ENCODE data around the gene MKRN1.

DNA sequence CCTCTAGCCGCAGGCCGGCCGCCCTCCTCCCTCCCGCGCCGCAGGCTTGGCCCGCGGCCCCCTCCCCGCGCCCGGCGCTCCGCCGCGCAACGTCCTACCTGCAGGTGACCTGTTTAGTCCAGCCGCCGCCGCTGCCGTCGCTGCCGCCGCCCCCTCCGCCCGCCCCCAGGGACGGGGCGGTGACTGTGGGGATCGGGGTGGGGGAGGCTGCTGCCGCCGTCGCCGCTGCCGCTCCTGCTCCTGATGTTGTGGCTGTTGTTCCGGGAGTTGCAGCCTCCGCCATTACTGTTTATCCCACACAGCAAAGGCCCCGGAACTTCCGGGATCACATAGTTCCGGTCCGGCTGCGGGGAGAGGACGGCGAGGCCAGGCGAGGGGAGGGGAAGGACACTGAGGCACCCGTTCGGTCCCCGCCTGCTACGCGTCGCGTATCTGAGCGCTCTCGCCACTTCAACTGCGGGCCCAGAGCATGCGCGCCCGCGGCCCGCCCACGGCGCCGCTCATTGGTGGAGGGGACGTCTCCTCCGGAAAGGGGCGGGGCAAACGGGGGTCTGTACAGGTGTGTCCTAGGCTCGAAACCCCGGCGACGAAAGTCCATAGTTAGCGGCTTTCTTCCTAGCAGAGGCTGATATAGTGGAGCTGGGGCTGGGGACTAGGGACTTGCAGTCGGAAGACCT lies at the start of gene MKRN1:
- TF ChIP-seq, protein P1, sequence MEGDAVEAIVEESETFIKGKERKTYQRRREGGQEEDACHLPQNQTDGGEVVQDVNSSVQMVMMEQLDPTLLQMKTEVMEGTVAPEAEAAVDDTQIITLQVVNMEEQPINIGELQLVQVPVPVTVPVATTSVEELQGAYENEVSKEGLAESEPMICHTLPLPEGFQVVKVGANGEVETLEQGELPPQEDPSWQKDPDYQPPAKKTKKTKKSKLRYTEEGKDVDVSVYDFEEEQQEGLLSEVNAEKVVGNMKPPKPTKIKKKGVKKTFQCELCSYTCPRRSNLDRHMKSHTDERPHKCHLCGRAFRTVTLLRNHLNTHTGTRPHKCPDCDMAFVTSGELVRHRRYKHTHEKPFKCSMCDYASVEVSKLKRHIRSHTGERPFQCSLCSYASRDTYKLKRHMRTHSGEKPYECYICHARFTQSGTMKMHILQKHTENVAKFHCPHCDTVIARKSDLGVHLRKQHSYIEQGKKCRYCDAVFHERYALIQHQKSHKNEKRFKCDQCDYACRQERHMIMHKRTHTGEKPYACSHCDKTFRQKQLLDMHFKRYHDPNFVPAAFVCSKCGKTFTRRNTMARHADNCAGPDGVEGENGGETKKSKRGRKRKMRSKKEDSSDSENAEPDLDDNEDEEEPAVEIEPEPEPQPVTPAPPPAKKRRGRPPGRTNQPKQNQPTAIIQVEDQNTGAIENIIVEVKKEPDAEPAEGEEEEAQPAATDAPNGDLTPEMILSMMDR (IDR thresholded peaks at IDR 0.05; ENCODE audit: low read depth, low read length, missing input control): no peak
- TF ChIP-seq RAD21 (IDR thresholded peaks at IDR 0.05) (peak in 1 of 2 donors; percentile 35), SP1 (IDR thresholded peaks at IDR 0.05) (peak; percentile 73), JUND (IDR thresholded peaks at IDR 0.05) (no peak)
- TF ChIP-seq, protein P2, sequence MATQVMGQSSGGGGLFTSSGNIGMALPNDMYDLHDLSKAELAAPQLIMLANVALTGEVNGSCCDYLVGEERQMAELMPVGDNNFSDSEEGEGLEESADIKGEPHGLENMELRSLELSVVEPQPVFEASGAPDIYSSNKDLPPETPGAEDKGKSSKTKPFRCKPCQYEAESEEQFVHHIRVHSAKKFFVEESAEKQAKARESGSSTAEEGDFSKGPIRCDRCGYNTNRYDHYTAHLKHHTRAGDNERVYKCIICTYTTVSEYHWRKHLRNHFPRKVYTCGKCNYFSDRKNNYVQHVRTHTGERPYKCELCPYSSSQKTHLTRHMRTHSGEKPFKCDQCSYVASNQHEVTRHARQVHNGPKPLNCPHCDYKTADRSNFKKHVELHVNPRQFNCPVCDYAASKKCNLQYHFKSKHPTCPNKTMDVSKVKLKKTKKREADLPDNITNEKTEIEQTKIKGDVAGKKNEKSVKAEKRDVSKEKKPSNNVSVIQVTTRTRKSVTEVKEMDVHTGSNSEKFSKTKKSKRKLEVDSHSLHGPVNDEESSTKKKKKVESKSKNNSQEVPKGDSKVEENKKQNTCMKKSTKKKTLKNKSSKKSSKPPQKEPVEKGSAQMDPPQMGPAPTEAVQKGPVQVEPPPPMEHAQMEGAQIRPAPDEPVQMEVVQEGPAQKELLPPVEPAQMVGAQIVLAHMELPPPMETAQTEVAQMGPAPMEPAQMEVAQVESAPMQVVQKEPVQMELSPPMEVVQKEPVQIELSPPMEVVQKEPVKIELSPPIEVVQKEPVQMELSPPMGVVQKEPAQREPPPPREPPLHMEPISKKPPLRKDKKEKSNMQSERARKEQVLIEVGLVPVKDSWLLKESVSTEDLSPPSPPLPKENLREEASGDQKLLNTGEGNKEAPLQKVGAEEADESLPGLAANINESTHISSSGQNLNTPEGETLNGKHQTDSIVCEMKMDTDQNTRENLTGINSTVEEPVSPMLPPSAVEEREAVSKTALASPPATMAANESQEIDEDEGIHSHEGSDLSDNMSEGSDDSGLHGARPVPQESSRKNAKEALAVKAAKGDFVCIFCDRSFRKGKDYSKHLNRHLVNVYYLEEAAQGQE (IDR thresholded peaks at IDR 0.05): peak; percentile 61
- TF ChIP-seq, protein P3, sequence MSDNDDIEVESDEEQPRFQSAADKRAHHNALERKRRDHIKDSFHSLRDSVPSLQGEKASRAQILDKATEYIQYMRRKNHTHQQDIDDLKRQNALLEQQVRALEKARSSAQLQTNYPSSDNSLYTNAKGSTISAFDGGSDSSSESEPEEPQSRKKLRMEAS (IDR thresholded peaks at IDR 0.05): peak; percentile 66

Data from liver (tissue), 3 donors.